Spleen (tissue), 7 donors: Measurements from ENCODE around the gene DSCAML1.

Experiments
- POLR2AphosphoS5 ChIP-seq, 3 donors: sonication (generic); formaldehyde crosslinking; IDR thresholded peaks; one replicate each; pipeline ENCODE4 v1.5.1; 2017; ENCODE audit warnings: antibody characterized with exemption in 3 of 3
- TF ChIP-seq, protein P1 (sequence below), 11 experiments: fragments of 200-600 bp in 7 of 11; fragments of 450-650 bp in 4 of 11; sonication (generic) in 4 of 11; IDR thresholded peaks in 8 of 11; conservative IDR thresholded peaks in 3 of 11; 1 replicate in 7 of 11; 2 replicates in 4 of 11; pipeline versions ENCODE4 v1.4.0 to v1.8.0; 2016 to 2021; ENCODE audit warnings: antibody characterized with exemption in 11 of 11, inconsistent platforms in 4 of 11, mild to moderate bottlenecking in 1 of 11
- donor health status: DM: no; HTN: no; CAD: no; lungs with moderate emphysema.
- donor health status: DM: no; HTN: no; CAD: no.
- donor health status: DM: no; HTN: no; CAD: no.

DNA sequence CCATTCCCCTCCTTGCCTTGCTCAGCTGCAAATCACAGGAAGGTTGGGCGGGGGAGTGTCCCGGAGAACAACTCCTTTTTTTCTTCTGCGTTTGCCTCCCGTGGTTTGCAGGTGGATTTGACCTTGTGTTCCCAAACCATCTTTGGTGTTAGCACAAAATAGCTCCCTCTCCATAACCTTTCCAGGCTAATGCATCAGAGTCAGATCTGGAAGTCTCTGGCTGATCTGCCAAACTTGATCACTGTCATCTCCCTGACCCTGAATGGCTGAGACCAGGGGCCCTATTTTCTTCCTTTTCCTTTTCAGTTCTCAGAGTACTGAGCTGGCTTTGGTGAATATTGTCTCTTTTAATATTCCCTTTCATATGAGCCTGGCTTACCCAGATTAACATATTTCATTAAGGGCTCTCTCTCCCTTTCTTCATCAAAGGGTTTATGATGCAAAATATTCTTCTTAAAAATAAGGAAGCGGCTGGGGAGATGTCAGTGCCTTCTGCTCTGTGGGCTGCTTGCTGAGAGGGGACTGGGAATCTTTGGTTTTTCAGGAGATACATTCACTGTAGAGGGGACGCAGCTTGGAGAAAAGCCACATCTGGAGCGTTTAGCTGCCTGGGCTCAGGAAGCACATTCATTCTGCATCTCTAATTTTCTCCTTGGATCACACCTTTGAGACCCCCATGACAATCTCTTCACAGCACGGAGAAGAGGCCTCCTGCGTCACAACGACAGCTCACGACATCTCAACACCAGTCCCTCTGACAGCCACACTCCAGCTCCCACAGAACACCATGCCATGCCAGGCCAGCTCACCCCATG, 321.1 kb downstream of the DSCAML1 start:
- TF ChIP-seq, protein P1, sequence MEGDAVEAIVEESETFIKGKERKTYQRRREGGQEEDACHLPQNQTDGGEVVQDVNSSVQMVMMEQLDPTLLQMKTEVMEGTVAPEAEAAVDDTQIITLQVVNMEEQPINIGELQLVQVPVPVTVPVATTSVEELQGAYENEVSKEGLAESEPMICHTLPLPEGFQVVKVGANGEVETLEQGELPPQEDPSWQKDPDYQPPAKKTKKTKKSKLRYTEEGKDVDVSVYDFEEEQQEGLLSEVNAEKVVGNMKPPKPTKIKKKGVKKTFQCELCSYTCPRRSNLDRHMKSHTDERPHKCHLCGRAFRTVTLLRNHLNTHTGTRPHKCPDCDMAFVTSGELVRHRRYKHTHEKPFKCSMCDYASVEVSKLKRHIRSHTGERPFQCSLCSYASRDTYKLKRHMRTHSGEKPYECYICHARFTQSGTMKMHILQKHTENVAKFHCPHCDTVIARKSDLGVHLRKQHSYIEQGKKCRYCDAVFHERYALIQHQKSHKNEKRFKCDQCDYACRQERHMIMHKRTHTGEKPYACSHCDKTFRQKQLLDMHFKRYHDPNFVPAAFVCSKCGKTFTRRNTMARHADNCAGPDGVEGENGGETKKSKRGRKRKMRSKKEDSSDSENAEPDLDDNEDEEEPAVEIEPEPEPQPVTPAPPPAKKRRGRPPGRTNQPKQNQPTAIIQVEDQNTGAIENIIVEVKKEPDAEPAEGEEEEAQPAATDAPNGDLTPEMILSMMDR (IDR thresholded peaks at IDR 0.05 in 8 of 11, conservative IDR thresholded peaks at IDR 0.05 in 3 of 11): no peak
- no peak for TF ChIP-seq POLR2AphosphoS5 (IDR thresholded peaks at IDR 0.05)
